Osteoblast (primary cell): ENCODE measurements around the gene EPB42. TPM values are rescaled to one million over a fixed set of nuclear protein-coding genes. Genes with fewer than 3 reads are reported as not detected.

Source experiments
- DNase-seq: peaks from one replicate; pipeline ENCODE4 v3.0.0; 2011; ENCODE audit warnings: low spot score, mixed read lengths; ENCODE audit not compliant: insufficient read length; ENCODE audit errors: missing footprints
- H2AFZ ChIP-seq: 2 replicates; pipeline ENCODE4 v1.6.0; 2011; ENCODE audit warnings: mild to moderate bottlenecking, low read length
- H3K27ac ChIP-seq: 2 replicates; pipeline ENCODE4 v1.5.1; 2011; ENCODE audit warnings: mild to moderate bottlenecking, low read depth, low read length, moderate library complexity
- H3K27me3 ChIP-seq: 2 replicates; pipeline ENCODE4 v1.6.0; 2012; ENCODE audit warnings: mild to moderate bottlenecking, control low read depth, inconsistent platforms, low read length, moderate library complexity; ENCODE audit not compliant: insufficient read depth
- H3K36me3 ChIP-seq: 2 replicates; pipeline ENCODE4 v1.5.1; 2011; ENCODE audit warnings: mild to moderate bottlenecking, low read length, control low read depth, moderate library complexity; ENCODE audit not compliant: insufficient read depth
- H3K4me1 ChIP-seq: 2 replicates; pipeline ENCODE4 v1.5.1; 2011; ENCODE audit warnings: mild to moderate bottlenecking, low read length, control low read depth, moderate library complexity; ENCODE audit not compliant: insufficient read depth
- H3K4me2 ChIP-seq: 2 replicates; pipeline ENCODE4 v1.6.0; 2011; ENCODE audit warnings: mild to moderate bottlenecking, low read length; ENCODE audit not compliant: insufficient read depth
- H3K4me3 ChIP-seq: fragments of 200-600 bp; sonication (generic); 3 replicates; pipeline ENCODE4 v1.5.1; 2012; ENCODE audit warnings: mild to moderate bottlenecking, low read length, inconsistent platforms; ENCODE audit not compliant: insufficient read depth
- H3K79me2 ChIP-seq: 2 replicates; pipeline ENCODE4 v1.6.0; 2012; ENCODE audit warnings: mild to moderate bottlenecking, low read length, control low read depth, inconsistent platforms; ENCODE audit not compliant: insufficient read depth
- H3K9me3 ChIP-seq: 2 replicates; pipeline ENCODE4 v1.5.1; 2011; ENCODE audit warnings: low read depth, low read length, control low read depth
- H4K20me1 ChIP-seq: 2 replicates; pipeline ENCODE4 v1.6.0; 2012; ENCODE audit warnings: mild to moderate bottlenecking, low read length, control low read depth; ENCODE audit not compliant: insufficient read depth
- CTCF ChIP-seq: IDR thresholded peaks from 2 replicates; pipeline ENCODE4 v1.5.1; 2011; ENCODE audit warnings: mild to moderate bottlenecking, low read depth, low read length, moderate library complexity; ENCODE audit errors: extremely low read depth
- total RNA-seq: library from RNA; depleted of rRNA; stranded (reverse); fragments of >200 nt; gene quantifications from 2 replicates; pipeline ENCODE4 v1.2.3, GENCODE V29; 2012

Gene EPB42
- total RNA-seq, 1 donor: not detected

- H3K36me3 ChIP-seq: no peaks in the 10 kb centered on the region
- no peaks in the 10 kb centered on the region for H4K20me1 ChIP-seq
- DNase-seq: no peak
- H3K4me3 ChIP-seq: no peak overlapping the region
- H3K27me3 ChIP-seq: peaks cover 33% of the 10 kb centered on the region
- no peaks in the 10 kb centered on the region for H3K4me1 ChIP-seq
- H3K4me2 ChIP-seq: no peak overlapping the region
- H3K9me3 ChIP-seq: no peaks in the 10 kb centered on the region
- H2AFZ ChIP-seq: no peak overlapping the region
- H3K27ac ChIP-seq: no peak overlapping the region
- no peaks in the 10 kb centered on the region for H3K79me2 ChIP-seq
- no peak for TF ChIP-seq CTCF
Observed at GRCh38 chr15:43214592-43215295, 6.1 kb downstream of the EPB42 start.

GRCh38 chr15:43214169-43214568 is 6.6 kb downstream of the EPB42 start:
- Histone ChIP-seq H3K27ac (no peak overlapping the region), H3K27me3 (peaks cover 35% of the 10 kb centered on the region), H3K9me3 (no peaks in the 10 kb centered on the region), H2AFZ (no peak overlapping the region), H4K20me1 (no peaks in the 10 kb centered on the region), H3K4me1 (no peaks in the 10 kb centered on the region), H3K4me2 (no peak overlapping the region), H3K36me3 (no peaks in the 10 kb centered on the region), H3K79me2 (no peaks in the 10 kb centered on the region), H3K4me3 (no peak overlapping the region)
- no peak for TF ChIP-seq CTCF
- no peak for DNase-seq

- Histone ChIP-seq H3K4me1 (no peaks in the 10 kb centered on the region), H3K4me3 (no peak overlapping the region), H2AFZ (no peak overlapping the region), H3K9me3 (no peaks in the 10 kb centered on the region), H3K36me3 (no peaks in the 10 kb centered on the region), H3K27ac (no peak overlapping the region), H4K20me1 (no peaks in the 10 kb centered on the region), H3K79me2 (no peaks in the 10 kb centered on the region), H3K4me2 (no peak overlapping the region), H3K27me3 (peaks cover 38% of the 10 kb centered on the region)
- no peak for TF ChIP-seq CTCF
- DNase-seq: no peak
Observed at GRCh38 chr15:43213466-43213865, 7.4 kb downstream of the EPB42 start.

- Histone ChIP-seq H3K4me3 (no peak overlapping the region), H3K36me3 (no peaks in the 10 kb centered on the region), H3K27ac (no peak overlapping the region), H3K4me1 (no peaks in the 10 kb centered on the region), H3K9me3 (no peaks in the 10 kb centered on the region), H3K27me3 (peaks cover 33% of the 10 kb centered on the region), H4K20me1 (no peaks in the 10 kb centered on the region), H3K4me2 (no peak overlapping the region), H2AFZ (no peak overlapping the region), H3K79me2 (no peaks in the 10 kb centered on the region)
- no peak for TF ChIP-seq CTCF
- peak; percentile 63 for DNase-seq
Observed at GRCh38 chr15:43212951-43213350, 7.9 kb downstream of the EPB42 start.
